ENCODE measurements around the gene RNF183. TPM values are rescaled to one million over a fixed set of nuclear protein-coding genes. Genes with fewer than 3 reads are reported as not detected.
A peak's percentile ranks its signal among the peaks of the same experiment; 100 is the strongest.

The RNF183 gene
- total and polyA plus RNA-seq, 9 of the 15 experiments (the other 6 are each of a cell fraction or from before 2014, with no cell fraction given) = 0.04 to 2.0 (median 0.16) TPM; not detected in 5

DNA sequence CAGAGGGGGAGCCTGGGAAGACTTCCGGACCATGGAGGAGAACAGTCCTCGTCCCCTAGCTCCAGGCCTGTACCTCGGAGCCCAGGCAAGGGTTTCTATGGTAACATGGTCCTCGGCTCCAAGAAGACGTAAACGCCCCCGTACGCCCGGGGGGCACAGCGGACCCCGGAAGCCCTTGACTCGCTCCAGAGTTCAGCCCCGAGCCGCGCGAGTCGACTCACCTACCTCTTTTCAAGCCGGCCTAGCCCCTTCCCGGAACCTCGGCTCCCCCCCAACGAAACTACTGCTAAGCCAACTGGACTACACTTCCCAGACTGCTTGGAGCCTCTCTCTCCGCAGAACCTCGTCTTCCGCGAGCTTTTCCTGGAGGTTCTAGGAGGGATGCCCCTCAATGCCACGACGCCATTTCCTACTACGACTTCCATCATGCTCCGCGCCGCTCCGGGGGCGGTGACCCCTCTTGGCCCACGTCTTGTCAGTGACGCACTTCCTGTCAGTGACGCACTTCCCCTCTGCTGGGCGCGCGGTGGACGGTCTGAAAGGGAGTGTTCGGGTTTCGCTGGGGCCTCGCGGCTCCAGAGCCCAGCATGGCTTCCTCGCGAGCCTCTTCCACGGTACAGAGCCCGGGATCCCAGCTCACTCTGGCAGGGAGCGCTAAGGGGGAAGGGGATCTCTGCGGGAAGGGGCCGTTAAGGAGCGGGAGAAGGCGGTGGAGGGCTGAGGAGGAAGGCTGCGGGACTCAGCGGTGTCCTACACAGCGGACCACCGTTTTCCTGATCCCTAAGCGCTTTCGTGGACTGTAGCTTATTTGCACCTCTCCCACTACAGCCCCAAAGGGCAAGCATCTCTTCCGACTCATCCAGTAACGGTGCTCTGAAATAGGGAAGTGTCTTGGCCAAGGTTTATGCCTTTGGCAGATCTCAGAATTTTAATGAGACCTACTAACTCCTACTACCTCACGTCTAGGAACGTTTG lies 27.7 kb downstream of the RNF183 start, which contains the start of the genes CDC26 and PRPF4 (continued):
- TF ChIP-seq, protein P1, sequence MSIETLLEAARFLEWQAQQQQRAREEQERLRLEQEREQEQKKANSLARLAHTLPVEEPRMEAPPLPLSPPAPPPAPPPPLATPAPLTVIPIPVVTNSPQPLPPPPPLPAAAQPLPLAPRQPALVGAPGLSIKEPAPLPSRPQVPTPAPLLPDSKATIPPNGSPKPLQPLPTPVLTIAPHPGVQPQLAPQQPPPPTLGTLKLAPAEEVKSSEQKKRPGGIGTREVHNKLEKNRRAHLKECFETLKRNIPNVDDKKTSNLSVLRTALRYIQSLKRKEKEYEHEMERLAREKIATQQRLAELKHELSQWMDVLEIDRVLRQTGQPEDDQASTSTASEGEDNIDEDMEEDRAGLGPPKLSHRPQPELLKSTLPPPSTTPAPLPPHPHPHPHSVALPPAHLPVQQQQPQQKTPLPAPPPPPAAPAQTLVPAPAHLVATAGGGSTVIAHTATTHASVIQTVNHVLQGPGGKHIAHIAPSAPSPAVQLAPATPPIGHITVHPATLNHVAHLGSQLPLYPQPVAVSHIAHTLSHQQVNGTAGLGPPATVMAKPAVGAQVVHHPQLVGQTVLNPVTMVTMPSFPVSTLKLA (conservative IDR thresholded peaks at IDR 0.05) = peak; percentile 85 to 92
- no peak for TF ChIP-seq ZNF274 (IDR thresholded peaks at IDR 0.05; ENCODE audit: borderline replicate concordance, low read depth, low read length)
- TF ChIP-seq, protein P2, sequence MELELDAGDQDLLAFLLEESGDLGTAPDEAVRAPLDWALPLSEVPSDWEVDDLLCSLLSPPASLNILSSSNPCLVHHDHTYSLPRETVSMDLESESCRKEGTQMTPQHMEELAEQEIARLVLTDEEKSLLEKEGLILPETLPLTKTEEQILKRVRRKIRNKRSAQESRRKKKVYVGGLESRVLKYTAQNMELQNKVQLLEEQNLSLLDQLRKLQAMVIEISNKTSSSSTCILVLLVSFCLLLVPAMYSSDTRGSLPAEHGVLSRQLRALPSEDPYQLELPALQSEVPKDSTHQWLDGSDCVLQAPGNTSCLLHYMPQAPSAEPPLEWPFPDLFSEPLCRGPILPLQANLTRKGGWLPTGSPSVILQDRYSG (tag; conservative IDR thresholded peaks at IDR 0.05; ENCODE audit: low read depth) = no peak; the same call in 1 of the 2 replicates
- peak; percentile 99 for TF ChIP-seq KDM5B (IDR thresholded peaks at IDR 0.05; ENCODE audit: insufficient replicate concordance, low read depth, low read length)
- TF ChIP-seq JUND (IDR thresholded peaks at IDR 0.05; ENCODE audit: borderline replicate concordance, low read depth, low read length) = peak; percentile 63; the same call in 1 of the 2 replicates
- peak; percentile 52; the same call in 2 of the 3 replicates for TF ChIP-seq JUND (tag; IDR thresholded peaks at IDR 0.05; ENCODE audit: borderline replicate concordance, low read depth, low read length)
- no peak for TF ChIP-seq GATAD2A (IDR thresholded peaks at IDR 0.05)
- TF ChIP-seq ASH1L (IDR thresholded peaks at IDR 0.05; ENCODE audit: borderline replicate concordance, low read depth, partially characterized antibody) = peak; percentile 64
- TF ChIP-seq ELF2 (CRISPR knock-in tag; IDR thresholded peaks at IDR 0.05) = peak; percentile 60; the same call in 1 of the 2 replicates
- TF ChIP-seq ELF4 (CRISPR knock-in tag; IDR thresholded peaks at IDR 0.05) = peak; percentile 89
- peak; percentile 96 for TF ChIP-seq NR2C2 (CRISPR knock-in tag; IDR thresholded peaks at IDR 0.05)
- peak; percentile 98 for TF ChIP-seq NR2C2 (tag; IDR thresholded peaks at IDR 0.05)
- peak; percentile 86 for TF ChIP-seq RBBP5 (IDR thresholded peaks at IDR 0.05; ENCODE audit: borderline replicate concordance, insufficient read depth, low read length, poor library complexity, severe bottlenecking)
- peak; percentile 91; the same call in 1 of the 2 replicates for TF ChIP-seq POLR2AphosphoS2 (IDR thresholded peaks at IDR 0.05; ENCODE audit: low read length)
- TF ChIP-seq JUN (IDR thresholded peaks at IDR 0.05; ENCODE audit: borderline replicate concordance, low read depth, low read length) = peak; percentile 54; the same call in 1 of the 2 replicates
- TF ChIP-seq JUN (CRISPR knock-in tag; IDR thresholded peaks at IDR 0.05; ENCODE audit: borderline replicate concordance) = no peak
- 0 out of 2 replicates have a peak, but pooled peaks have one; percentile 5 for TF ChIP-seq ETV1 (tag; conservative IDR thresholded peaks at IDR 0.05; ENCODE audit: low read depth)
- TF ChIP-seq ARID2 (IDR thresholded peaks at IDR 0.05) = no peak
- no peak for TF ChIP-seq ZNF561 (CRISPR knock-in tag; conservative IDR thresholded peaks at IDR 0.05)
